WTC11 (cell line): ENCODE measurements around the gene MAN1A2. TPM values are rescaled to one million over a fixed set of nuclear protein-coding genes. Genes with fewer than 3 reads are reported as not detected.

Experiments
- ATAC-seq: fragments of 200-7000 bp; cut with Tn5 transposase; 2 replicates; pipeline ENCODE4 v1.10.0; 2021; ENCODE audit warnings: mild to moderate bottlenecking, moderate library complexity
- CTCF ChIA-PET: fragments of 300-600 bp; sonication (Branson Sonifier 250); formaldehyde crosslinking; loops from one replicate; lab custom pipeline; 2021; ENCODE audit warnings: antibody characterized with exemption; lab: Charles Lee
- POLR2A ChIA-PET: fragments of 350-600 bp; sonication (Branson Sonifier 250); formaldehyde crosslinking; loops from one replicate; lab custom pipeline; 2021; ENCODE audit warnings: antibody characterized with exemption; lab: Charles Lee
- DNase-seq: peaks from one replicate; pipeline ENCODE4 v3.0.0; 2021; ENCODE audit warnings: low spot score
- H3K27ac Mint-ChIP-seq: 2 replicates; pipeline ENCODE4 v1.8.0; 2021; ENCODE audit warnings: mixed read lengths
- H3K27me3 Mint-ChIP-seq: 2 replicates; pipeline ENCODE4 v1.8.0; 2021; ENCODE audit warnings: low read depth, mild to moderate bottlenecking, moderate library complexity, mixed read lengths
- H3K36me3 Mint-ChIP-seq: 2 replicates; pipeline ENCODE4 v1.8.0; 2021; ENCODE audit warnings: mixed read lengths
- H3K4me1 Mint-ChIP-seq: 2 replicates; pipeline ENCODE4 v1.8.0; 2022; ENCODE audit warnings: mixed read lengths
- H3K4me3 Mint-ChIP-seq: 2 replicates; pipeline ENCODE4 v1.8.0; 2021; ENCODE audit warnings: mild to moderate bottlenecking, moderate library complexity, mixed read lengths
- H3K9me3 Mint-ChIP-seq: 2 replicates; pipeline ENCODE4 v1.8.0; 2021; ENCODE audit warnings: mixed read lengths
- ATF1 ChIP-seq: sonication (generic); formaldehyde crosslinking; IDR thresholded peaks from 2 replicates; pipeline ENCODE4 v1.8.1; 2023; ENCODE audit warnings: mild to moderate bottlenecking, moderate library complexity, missing genetic modification reagents
- ETV6 ChIP-seq: sonication (generic); formaldehyde crosslinking; IDR thresholded peaks from 2 replicates; pipeline ENCODE4 v1.8.1; 2022; ENCODE audit warnings: mild to moderate bottlenecking, missing genetic modification reagents
- FOXJ3 ChIP-seq: sonication (generic); formaldehyde crosslinking; IDR thresholded peaks from 2 replicates; pipeline ENCODE4 v1.9.0; 2021; ENCODE audit warnings: missing genetic modification reagents, mild to moderate bottlenecking, borderline replicate concordance
- FOXP4 ChIP-seq: sonication (generic); formaldehyde crosslinking; IDR thresholded peaks from 2 replicates; pipeline ENCODE4 v1.8.0; 2022; ENCODE audit warnings: mild to moderate bottlenecking, missing genetic modification reagents
- GABPB1 ChIP-seq: sonication (generic); formaldehyde crosslinking; IDR thresholded peaks from 2 replicates; pipeline ENCODE4 v1.8.1; 2023; ENCODE audit warnings: mild to moderate bottlenecking, missing genetic modification reagents
- GTF2I ChIP-seq: fragments of 250-450 bp; sonication (Bioruptor Pico); conservative IDR thresholded peaks from 2 replicates; pipeline ENCODE4 v1.4.0; 2021; ENCODE audit warnings: mild to moderate bottlenecking
- NFE2L1 ChIP-seq: sonication (generic); formaldehyde crosslinking; IDR thresholded peaks from 2 replicates; pipeline ENCODE4 v1.8.1; 2023; ENCODE audit warnings: missing genetic modification reagents
- NR2C2 ChIP-seq: sonication (generic); formaldehyde crosslinking; IDR thresholded peaks from 2 replicates; pipeline ENCODE4 v1.8.0; 2022; ENCODE audit warnings: mild to moderate bottlenecking, missing genetic modification reagents
- PREB ChIP-seq: sonication (generic); formaldehyde crosslinking; IDR thresholded peaks from 2 replicates; pipeline ENCODE4 v1.8.1; 2022; ENCODE audit warnings: mild to moderate bottlenecking, missing genetic modification reagents, moderate library complexity, borderline replicate concordance
- TCF7 ChIP-seq: sonication (generic); formaldehyde crosslinking; IDR thresholded peaks from 2 replicates; pipeline ENCODE4 v1.8.0; 2022; ENCODE audit warnings: mild to moderate bottlenecking, low read depth, missing genetic modification reagents, moderate library complexity
- ZNF138 ChIP-seq: sonication (generic); formaldehyde crosslinking; conservative IDR thresholded peaks from 2 replicates; pipeline ENCODE4 v1.8.1; 2022; ENCODE audit warnings: mild to moderate bottlenecking, moderate library complexity, missing genetic modification reagents
- ZNF281 ChIP-seq: sonication (generic); formaldehyde crosslinking; IDR thresholded peaks from 2 replicates; pipeline ENCODE4 v1.8.0; 2023; ENCODE audit warnings: mild to moderate bottlenecking, missing genetic modification reagents
- ZNF416 ChIP-seq: fragments of 250-450 bp; sonication (Bioruptor Pico); IDR thresholded peaks from 2 replicates; pipeline ENCODE4 v1.9.0; 2021; ENCODE audit warnings: mild to moderate bottlenecking, inconsistent platforms
- ZNF671 ChIP-seq: fragments of 250-450 bp; sonication (Bioruptor Pico); IDR thresholded peaks from 2 replicates; pipeline ENCODE4 v1.8.0; 2021; ENCODE audit warnings: mild to moderate bottlenecking
- total RNA-seq: library from RNA; stranded (reverse); gene quantifications from 3 replicates; pipeline ENCODE4 v1.2.3, GENCODE V29; 2021
- TF ChIP-seq, protein P1 (sequence below): fragments of 250-450 bp; sonication (Bioruptor Pico); IDR thresholded peaks from 2 replicates; pipeline ENCODE4 v1.9.0; 2021; ENCODE audit warnings: mild to moderate bottlenecking
- TF ChIP-seq, protein P2 (sequence below): sonication (generic); formaldehyde crosslinking; IDR thresholded peaks from 2 replicates; pipeline ENCODE4 v1.8.1; 2023; ENCODE audit warnings: mild to moderate bottlenecking, missing genetic modification reagents
- TF ChIP-seq, protein P3 (sequence below): sonication (generic); formaldehyde crosslinking; IDR thresholded peaks from 2 replicates; pipeline ENCODE4 v1.8.1; 2023; ENCODE audit warnings: mild to moderate bottlenecking, missing genetic modification reagents
- TF ChIP-seq, protein P4 (sequence below): sonication (generic); formaldehyde crosslinking; IDR thresholded peaks from 2 replicates; pipeline ENCODE4 v1.8.1; 2022; ENCODE audit warnings: mild to moderate bottlenecking, moderate library complexity, missing genetic modification reagents
- TF ChIP-seq, protein P5 (sequence below): sonication (generic); formaldehyde crosslinking; IDR thresholded peaks from 2 replicates; pipeline ENCODE4 v1.8.0; 2022; ENCODE audit warnings: mild to moderate bottlenecking, missing genetic modification reagents

The MAN1A2 gene
- total RNA-seq, 1 experiment from 2014 or later: 16.0 TPM

GRCh38 chr1:117479086-117479485, 111.8 kb downstream of the MAN1A2 start:
- H3K9me3 Mint-ChIP-seq: peaks cover 23% of the 10 kb centered on the region
- H3K27me3 Mint-ChIP-seq: no peaks in the 10 kb centered on the region
- H3K36me3 Mint-ChIP-seq: peaks cover 19% of the 10 kb centered on the region
- no peak for ATAC-seq
- CTCF ChIA-PET: no interaction called here
- no peak overlapping the region for H3K4me3 Mint-ChIP-seq
- no peak for DNase-seq
- H3K27ac Mint-ChIP-seq: no peak overlapping the region
- no peak for TF ChIP-seq ZNF138 (CRISPR knock-in tag)
- no peak for TF ChIP-seq NFE2L1
- no peak for TF ChIP-seq ZNF416
- no peak for TF ChIP-seq ETV6 (CRISPR knock-in tag)
- no peak for TF ChIP-seq ZNF281 (CRISPR knock-in tag)
- TF ChIP-seq, protein P1, sequence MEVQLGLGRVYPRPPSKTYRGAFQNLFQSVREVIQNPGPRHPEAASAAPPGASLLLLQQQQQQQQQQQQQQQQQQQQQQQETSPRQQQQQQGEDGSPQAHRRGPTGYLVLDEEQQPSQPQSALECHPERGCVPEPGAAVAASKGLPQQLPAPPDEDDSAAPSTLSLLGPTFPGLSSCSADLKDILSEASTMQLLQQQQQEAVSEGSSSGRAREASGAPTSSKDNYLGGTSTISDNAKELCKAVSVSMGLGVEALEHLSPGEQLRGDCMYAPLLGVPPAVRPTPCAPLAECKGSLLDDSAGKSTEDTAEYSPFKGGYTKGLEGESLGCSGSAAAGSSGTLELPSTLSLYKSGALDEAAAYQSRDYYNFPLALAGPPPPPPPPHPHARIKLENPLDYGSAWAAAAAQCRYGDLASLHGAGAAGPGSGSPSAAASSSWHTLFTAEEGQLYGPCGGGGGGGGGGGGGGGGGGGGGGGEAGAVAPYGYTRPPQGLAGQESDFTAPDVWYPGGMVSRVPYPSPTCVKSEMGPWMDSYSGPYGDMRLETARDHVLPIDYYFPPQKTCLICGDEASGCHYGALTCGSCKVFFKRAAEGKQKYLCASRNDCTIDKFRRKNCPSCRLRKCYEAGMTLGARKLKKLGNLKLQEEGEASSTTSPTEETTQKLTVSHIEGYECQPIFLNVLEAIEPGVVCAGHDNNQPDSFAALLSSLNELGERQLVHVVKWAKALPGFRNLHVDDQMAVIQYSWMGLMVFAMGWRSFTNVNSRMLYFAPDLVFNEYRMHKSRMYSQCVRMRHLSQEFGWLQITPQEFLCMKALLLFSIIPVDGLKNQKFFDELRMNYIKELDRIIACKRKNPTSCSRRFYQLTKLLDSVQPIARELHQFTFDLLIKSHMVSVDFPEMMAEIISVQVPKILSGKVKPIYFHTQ (CRISPR knock-in tag): no peak
- no peak for TF ChIP-seq ZNF671 (CRISPR knock-in tag)
- no peak for TF ChIP-seq ATF1 (CRISPR knock-in tag)
- TF ChIP-seq, protein P2, sequence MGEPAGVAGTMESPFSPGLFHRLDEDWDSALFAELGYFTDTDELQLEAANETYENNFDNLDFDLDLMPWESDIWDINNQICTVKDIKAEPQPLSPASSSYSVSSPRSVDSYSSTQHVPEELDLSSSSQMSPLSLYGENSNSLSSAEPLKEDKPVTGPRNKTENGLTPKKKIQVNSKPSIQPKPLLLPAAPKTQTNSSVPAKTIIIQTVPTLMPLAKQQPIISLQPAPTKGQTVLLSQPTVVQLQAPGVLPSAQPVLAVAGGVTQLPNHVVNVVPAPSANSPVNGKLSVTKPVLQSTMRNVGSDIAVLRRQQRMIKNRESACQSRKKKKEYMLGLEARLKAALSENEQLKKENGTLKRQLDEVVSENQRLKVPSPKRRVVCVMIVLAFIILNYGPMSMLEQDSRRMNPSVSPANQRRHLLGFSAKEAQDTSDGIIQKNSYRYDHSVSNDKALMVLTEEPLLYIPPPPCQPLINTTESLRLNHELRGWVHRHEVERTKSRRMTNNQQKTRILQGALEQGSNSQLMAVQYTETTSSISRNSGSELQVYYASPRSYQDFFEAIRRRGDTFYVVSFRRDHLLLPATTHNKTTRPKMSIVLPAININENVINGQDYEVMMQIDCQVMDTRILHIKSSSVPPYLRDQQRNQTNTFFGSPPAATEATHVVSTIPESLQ (CRISPR knock-in tag): no peak
- TF ChIP-seq FOXP4 (CRISPR knock-in tag): no peak
- TF ChIP-seq, protein P3, sequence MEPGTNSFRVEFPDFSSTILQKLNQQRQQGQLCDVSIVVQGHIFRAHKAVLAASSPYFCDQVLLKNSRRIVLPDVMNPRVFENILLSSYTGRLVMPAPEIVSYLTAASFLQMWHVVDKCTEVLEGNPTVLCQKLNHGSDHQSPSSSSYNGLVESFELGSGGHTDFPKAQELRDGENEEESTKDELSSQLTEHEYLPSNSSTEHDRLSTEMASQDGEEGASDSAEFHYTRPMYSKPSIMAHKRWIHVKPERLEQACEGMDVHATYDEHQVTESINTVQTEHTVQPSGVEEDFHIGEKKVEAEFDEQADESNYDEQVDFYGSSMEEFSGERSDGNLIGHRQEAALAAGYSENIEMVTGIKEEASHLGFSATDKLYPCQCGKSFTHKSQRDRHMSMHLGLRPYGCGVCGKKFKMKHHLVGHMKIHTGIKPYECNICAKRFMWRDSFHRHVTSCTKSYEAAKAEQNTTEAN: no peak
- no peak for TF ChIP-seq NR2C2 (CRISPR knock-in tag)
- TF ChIP-seq FOXJ3 (CRISPR knock-in tag): no peak
- TF ChIP-seq, protein P4, sequence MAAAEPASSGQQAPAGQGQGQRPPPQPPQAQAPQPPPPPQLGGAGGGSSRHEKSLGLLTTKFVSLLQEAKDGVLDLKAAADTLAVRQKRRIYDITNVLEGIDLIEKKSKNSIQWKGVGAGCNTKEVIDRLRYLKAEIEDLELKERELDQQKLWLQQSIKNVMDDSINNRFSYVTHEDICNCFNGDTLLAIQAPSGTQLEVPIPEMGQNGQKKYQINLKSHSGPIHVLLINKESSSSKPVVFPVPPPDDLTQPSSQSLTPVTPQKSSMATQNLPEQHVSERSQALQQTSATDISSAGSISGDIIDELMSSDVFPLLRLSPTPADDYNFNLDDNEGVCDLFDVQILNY: no peak
- no peak for TF ChIP-seq TCF7 (CRISPR knock-in tag)
- no peak for TF ChIP-seq PREB (CRISPR knock-in tag)
- no peak for TF ChIP-seq GABPB1 (CRISPR knock-in tag)
- TF ChIP-seq GTF2I (CRISPR knock-in tag): no peak
- TF ChIP-seq, protein P5, sequence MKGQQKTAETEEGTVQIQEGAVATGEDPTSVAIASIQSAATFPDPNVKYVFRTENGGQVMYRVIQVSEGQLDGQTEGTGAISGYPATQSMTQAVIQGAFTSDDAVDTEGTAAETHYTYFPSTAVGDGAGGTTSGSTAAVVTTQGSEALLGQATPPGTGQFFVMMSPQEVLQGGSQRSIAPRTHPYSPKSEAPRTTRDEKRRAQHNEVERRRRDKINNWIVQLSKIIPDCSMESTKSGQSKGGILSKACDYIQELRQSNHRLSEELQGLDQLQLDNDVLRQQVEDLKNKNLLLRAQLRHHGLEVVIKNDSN (CRISPR knock-in tag): no peak
- POLR2A ChIA-PET: no interaction called here
- no peaks in the 10 kb centered on the region for H3K4me1 Mint-ChIP-seq
